ENCODE data around the gene RRAS. TPM values are rescaled to one million over a fixed set of nuclear protein-coding genes. Genes with fewer than 3 reads are reported as not detected.

RRAS gene
- total RNA-seq, 1 donor, result 8.7 TPM

GRCh38 chr19:49601482-49602038, 38.4 kb downstream of the RRAS start:
- no peak overlapping the region for H3K4me3 ChIP-seq (ENCODE audit: low read length)
- no peaks in the 10 kb centered on the region for H3K4me1 ChIP-seq (ENCODE audit: insufficient read depth, low read length)
- no peaks in the 10 kb centered on the region for H3K27me3 ChIP-seq (ENCODE audit: insufficient read depth, low read length)
- no peaks in the 10 kb centered on the region for H3K9me3 ChIP-seq (ENCODE audit: low read depth, low read length)

GRCh38 chr19:49599378-49600295, 40.3 kb downstream of the RRAS start:
- Histone ChIP-seq H3K4me3 (ENCODE audit: low read length) (no peak overlapping the region), H3K27me3 (ENCODE audit: insufficient read depth, low read length) (no peaks in the 10 kb centered on the region), H3K9me3 (ENCODE audit: low read depth, low read length) (no peaks in the 10 kb centered on the region), H3K4me1 (ENCODE audit: insufficient read depth, low read length) (no peaks in the 10 kb centered on the region)

- Histone ChIP-seq H3K4me1 (ENCODE audit: insufficient read depth, low read length) (peaks cover 12% of the 10 kb centered on the region), H3K4me3 (ENCODE audit: low read length) (no peak overlapping the region), H3K27me3 (ENCODE audit: insufficient read depth, low read length) (no peaks in the 10 kb centered on the region), H3K9me3 (ENCODE audit: low read depth, low read length) (no peaks in the 10 kb centered on the region)
Measured at GRCh38 chr19:49597703-49597974, 42.3 kb downstream of the RRAS start.

DNA sequence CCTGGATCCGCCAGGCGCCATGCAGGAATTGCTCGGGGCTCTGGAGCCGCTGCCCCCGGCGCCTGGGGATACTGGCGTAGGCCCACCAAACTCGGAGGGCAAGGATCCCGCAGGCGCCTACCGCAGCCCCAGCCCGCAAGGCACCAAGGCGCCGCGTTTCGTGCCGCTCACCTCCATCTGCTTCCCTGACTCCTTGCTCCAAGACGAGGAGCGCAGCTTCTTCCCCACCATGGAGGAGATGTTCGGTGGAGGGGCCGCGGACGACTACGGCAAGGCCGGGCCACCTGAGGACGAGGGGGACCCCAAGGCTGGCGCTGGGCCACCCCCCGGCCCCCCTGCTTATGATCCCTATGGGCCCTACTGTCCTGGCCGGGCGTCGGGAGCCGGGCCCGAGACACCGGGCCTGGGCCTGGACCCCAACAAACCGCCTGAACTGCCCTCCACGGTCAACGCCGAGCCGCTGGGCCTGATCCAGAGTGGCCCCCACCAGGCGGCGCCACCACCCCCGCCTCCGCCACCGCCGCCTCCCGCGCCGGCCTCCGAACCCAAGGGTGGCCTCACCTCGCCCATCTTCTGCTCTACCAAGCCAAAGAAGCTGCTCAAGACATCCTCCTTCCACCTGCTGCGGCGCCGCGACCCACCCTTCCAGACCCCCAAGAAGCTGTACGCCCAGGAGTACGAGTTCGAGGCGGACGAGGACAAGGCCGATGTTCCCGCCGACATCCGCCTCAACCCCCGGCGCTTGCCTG, 42.8 kb downstream of the RRAS start:
- Histone ChIP-seq H3K9me3 (ENCODE audit: low read depth, low read length) (no peaks in the 10 kb centered on the region), H3K4me1 (ENCODE audit: insufficient read depth, low read length) (peaks cover 17% of the 10 kb centered on the region), H3K27me3 (ENCODE audit: insufficient read depth, low read length) (no peaks in the 10 kb centered on the region)

DNA sequence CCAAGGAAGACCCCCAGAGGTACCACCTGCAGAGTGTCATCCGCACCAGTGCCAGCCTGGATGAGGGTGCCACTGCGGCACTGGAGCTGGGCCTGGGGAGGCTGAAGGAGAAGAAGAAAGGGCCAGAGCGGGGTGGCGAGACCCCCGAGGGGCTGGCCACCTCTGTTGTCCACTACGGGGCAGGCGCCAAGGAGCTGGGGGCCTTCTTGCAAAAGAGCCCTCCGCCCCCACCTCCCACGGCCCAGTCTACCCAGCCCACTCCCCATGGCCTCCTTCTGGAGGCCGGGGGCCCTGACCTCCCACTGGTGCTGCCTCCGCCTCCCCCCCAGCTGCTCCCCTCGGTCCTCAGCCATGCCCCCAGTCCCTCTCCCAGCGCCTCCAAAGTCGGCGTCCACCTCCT, 43.5 kb downstream of the RRAS start:
- peaks cover 20% of the 10 kb centered on the region for H3K4me1 ChIP-seq (ENCODE audit: insufficient read depth, low read length)
- no peaks in the 10 kb centered on the region for H3K9me3 ChIP-seq (ENCODE audit: low read depth, low read length)
- no peaks in the 10 kb centered on the region for H3K27me3 ChIP-seq (ENCODE audit: insufficient read depth, low read length)
- H3K4me3 ChIP-seq (ENCODE audit: low read length), result no peak overlapping the region

More for the DNA sequence above, 42.8 kb downstream of the RRAS start:
- H3K4me3 ChIP-seq (ENCODE audit: low read length), result no peak overlapping the region

DNA sequence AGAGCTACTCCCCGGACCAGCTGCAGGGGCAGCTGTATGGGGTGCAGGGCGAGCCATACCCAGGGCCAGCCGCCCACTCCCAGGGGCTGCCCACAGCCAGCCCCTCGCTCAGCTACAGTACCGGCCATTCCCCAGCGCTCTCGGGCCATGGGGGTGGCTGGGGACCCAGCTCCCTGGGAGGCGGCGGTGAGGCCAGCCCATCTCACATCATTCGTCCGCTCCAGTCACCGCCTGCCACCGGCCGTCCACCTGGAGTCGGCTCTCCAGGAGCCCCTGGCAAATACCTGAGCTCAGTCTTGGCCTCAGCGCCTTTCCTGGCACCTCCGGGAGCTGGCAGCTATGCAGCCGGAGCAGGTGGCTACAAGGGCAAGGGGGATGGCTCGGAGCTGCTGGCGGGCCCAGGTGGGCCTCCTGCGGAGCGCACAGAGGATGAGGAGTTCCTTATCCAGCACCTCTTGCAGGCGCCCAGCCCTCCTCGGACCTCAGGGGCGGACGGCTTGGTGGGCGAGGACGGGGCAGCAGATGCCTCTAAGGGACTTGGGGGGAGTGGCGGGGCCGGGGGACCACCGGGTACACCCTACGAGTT, 44.0 kb downstream of the RRAS start:
- Histone ChIP-seq H3K4me1 (ENCODE audit: insufficient read depth, low read length) (peaks cover 20% of the 10 kb centered on the region), H3K27me3 (ENCODE audit: insufficient read depth, low read length) (no peaks in the 10 kb centered on the region), H3K9me3 (ENCODE audit: low read depth, low read length) (no peaks in the 10 kb centered on the region), H3K4me3 (ENCODE audit: low read length) (no peak overlapping the region)

GRCh38 chr19:49594993-49595818, 44.7 kb downstream of the RRAS start:
- peaks cover 20% of the 10 kb centered on the region for H3K4me1 ChIP-seq (ENCODE audit: insufficient read depth, low read length)
- H3K27me3 ChIP-seq (ENCODE audit: insufficient read depth, low read length), result no peaks in the 10 kb centered on the region
- no peaks in the 10 kb centered on the region for H3K9me3 ChIP-seq (ENCODE audit: low read depth, low read length)
- H3K4me3 ChIP-seq (ENCODE audit: low read length), result no peak overlapping the region

- H3K4me1 ChIP-seq (ENCODE audit: insufficient read depth, low read length), result peaks cover 20% of the 10 kb centered on the region
- no peaks in the 10 kb centered on the region for H3K9me3 ChIP-seq (ENCODE audit: low read depth, low read length)
- H3K27me3 ChIP-seq (ENCODE audit: insufficient read depth, low read length), result no peaks in the 10 kb centered on the region
- H3K4me3 ChIP-seq (ENCODE audit: low read length), result no peak overlapping the region
Measured at GRCh38 chr19:49594157-49594992, 45.6 kb downstream of the RRAS start.

DNA sequence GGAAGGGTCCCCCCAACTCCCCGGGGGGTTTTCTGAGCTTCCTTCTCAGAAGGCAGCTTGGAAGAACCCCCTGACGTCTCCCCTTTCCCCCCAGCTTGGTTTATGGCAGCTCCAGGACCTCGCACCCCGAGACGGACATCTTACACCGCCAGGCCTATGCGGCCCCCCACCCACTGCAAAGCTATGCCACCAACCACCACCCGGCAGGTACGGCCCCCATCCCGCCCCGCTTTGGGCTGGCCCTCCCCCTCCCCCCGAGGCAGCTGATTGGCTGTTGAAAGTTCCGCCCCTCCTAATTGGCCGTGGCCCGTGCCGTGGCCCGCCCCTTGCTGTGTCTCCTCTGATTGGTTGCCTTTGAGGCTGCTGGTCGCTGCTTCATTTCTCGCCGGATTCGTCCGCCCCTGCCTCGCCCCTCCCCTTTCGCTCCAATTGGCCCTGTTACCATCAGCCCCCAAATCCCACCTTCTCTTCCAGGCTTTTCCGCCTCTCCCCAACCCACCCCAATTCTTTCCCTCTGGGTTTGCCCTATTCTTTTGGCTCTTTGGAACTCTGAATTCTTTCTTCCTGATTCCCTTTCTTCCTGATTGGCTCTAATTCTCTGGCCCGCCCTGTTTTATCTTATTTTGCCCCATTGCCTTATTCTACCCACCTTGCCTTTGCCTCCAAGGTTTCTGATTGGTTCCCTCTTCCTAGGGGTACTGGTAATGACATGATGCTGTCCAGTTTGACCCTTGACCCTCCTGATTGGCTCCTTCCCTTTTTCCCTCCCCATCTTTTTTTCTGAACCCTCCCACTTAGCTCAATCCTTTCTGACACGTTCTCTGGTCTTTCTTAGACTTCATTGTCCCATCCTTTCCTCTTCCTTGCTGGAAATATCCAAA, 46.5 kb downstream of the RRAS start:
- Histone ChIP-seq H3K4me3 (ENCODE audit: low read length) (peak overlapping the region; percentile 30), H3K4me1 (ENCODE audit: insufficient read depth, low read length) (peaks cover 20% of the 10 kb centered on the region), H3K9me3 (ENCODE audit: low read depth, low read length) (no peaks in the 10 kb centered on the region), H3K27me3 (ENCODE audit: insufficient read depth, low read length) (no peaks in the 10 kb centered on the region)

DNA sequence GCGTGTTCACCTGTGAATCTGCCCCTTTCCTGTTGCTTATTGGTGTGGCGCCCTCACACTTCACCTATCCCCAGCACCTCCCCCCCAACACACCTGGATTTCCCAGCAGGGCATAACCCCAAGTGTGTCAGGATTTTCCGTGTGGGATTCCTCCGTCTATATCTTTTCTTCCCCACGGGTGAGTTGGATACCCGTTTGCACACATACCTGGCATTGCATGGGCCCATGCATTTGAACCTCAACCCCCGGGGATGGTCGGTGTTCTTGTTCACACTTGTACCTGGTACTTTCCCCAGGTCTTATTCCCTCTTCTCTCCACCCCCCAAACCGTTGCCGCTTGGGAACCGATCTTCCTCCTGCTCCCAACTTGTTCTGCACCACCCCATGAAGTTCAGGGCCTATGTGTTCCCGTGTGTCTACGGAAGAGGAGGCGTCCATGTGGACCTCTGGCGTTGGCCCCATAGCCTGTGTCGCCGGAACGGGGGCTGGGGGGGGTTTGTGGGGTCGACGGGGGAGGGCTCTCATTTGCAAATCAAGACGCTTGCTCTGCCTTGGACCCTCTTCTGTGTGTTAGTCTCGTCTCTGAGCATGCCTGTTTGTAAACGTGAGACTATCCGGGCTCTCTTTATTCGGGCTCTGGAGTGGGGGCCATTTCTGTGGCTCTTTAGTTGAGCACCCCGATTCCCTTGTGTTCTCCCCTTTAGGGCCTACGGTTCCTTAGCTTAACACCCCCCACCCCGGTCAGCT, 47.3 kb downstream of the RRAS start:
- Histone ChIP-seq H3K4me1 (ENCODE audit: insufficient read depth, low read length) (peaks cover 20% of the 10 kb centered on the region), H3K4me3 (ENCODE audit: low read length) (peak overlapping the region; percentile 75), H3K9me3 (ENCODE audit: low read depth, low read length) (no peaks in the 10 kb centered on the region), H3K27me3 (ENCODE audit: insufficient read depth, low read length) (no peaks in the 10 kb centered on the region)

DNA sequence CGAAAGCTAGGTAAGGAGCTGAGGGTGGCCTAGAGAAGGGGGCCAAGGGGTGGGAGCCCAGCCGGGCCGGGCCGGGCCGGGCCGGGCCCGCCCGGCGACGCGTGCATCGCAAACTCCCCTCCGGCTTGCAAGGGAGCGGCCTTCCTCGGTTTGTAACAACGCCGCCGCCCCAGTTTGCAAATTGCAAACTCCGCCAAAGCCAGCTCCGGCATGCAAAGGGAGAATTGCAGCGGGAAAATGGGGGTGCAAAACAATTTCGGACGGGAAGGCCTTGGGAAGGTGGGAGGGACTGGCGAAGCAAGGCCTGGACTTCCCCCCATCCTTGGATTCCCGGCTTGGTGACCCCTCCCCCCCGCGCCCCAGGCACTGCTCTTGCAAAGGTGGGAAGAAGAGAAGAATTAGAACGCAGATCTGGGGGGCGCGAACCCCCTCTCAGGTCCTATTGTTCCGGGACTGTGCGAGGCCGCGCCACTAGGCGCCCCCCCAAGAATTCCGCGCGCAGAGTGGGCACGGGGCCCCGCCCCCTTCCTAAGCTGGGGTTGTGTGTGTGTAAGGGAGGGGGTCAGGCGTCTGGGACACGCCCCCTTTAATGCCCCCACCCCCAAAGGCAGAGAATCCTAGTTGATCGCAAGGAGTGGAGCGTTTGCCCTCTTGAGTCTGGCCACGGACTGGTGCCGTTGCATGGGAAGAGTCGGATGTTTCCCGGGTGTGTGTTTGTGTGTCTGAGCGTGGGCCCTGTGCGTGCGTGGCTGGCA, 48.0 kb downstream of the RRAS start:
- no peaks in the 10 kb centered on the region for H3K27me3 ChIP-seq (ENCODE audit: insufficient read depth, low read length)
- peaks cover 20% of the 10 kb centered on the region for H3K4me1 ChIP-seq (ENCODE audit: insufficient read depth, low read length)
- H3K4me3 ChIP-seq (ENCODE audit: low read length), result peak overlapping the region; percentile 75
- H3K9me3 ChIP-seq (ENCODE audit: low read depth, low read length), result no peaks in the 10 kb centered on the region
